AG09309 (cell line): ENCODE results near the gene USP2.

ENCODE experiments used
- DNase-seq: peaks from one replicate; pipeline ENCODE4 v3.0.0-alpha.2; 2010; ENCODE audit warnings: low read depth
- H3K4me3 ChIP-seq: 2 replicates; pipeline ENCODE4 v1.5.1; 2011; ENCODE audit warnings: mild to moderate bottlenecking, low read depth, low read length, moderate library complexity; ENCODE audit not compliant: control insufficient read depth
- CTCF ChIP-seq: IDR thresholded peaks from 2 replicates; pipeline ENCODE4 v1.5.1; 2011; ENCODE audit warnings: mild to moderate bottlenecking, low read depth, low read length, inconsistent platforms; ENCODE audit not compliant: insufficient read depth, control insufficient read depth; ENCODE audit errors: missing control alignments

Gene USP2

GRCh38 chr11:119322360-119322739 is 59.1 kb downstream of the USP2 start:
- DNase-seq: no peak

GRCh38 chr11:119320776-119321524 is 60.5 kb downstream of the USP2 start:
- DNase-seq: no peak
- no peak for TF ChIP-seq CTCF
- peak overlapping the region; percentile 37 for H3K4me3 ChIP-seq

More at GRCh38 chr11:119322360-119322739, 59.1 kb downstream of the USP2 start:
- no peak overlapping the region for H3K4me3 ChIP-seq
- no peak for TF ChIP-seq CTCF

- no peak for DNase-seq
- no peak for TF ChIP-seq CTCF
- peak overlapping the region; percentile 37 for H3K4me3 ChIP-seq
Measured at GRCh38 chr11:119320240-119320775, 61.2 kb downstream of the USP2 start.

GRCh38 chr11:119319700-119320239 is 61.7 kb downstream of the USP2 start:
- no peak overlapping the region for H3K4me3 ChIP-seq
- DNase-seq: no peak
- no peak for TF ChIP-seq CTCF

- no peak for TF ChIP-seq CTCF
- no peak for DNase-seq
- H3K4me3 ChIP-seq: no peak overlapping the region
Measured at GRCh38 chr11:119319136-119319699, 62.3 kb downstream of the USP2 start.

GRCh38 chr11:119318240-119319135 is 63.0 kb downstream of the USP2 start:
- no peak overlapping the region for H3K4me3 ChIP-seq
- TF ChIP-seq CTCF: no peak
- DNase-seq: no peak
